Stimulated activated CD8-positive, alpha-beta memory T cell treated with anti-CD3 and anti-CD28 coated beads, Interleukin-4, amount 100 ng/mL, for 48 hours (primary cell): ENCODE results near the gene ARHGAP18.
A peak's percentile ranks its signal among the peaks of the same experiment; 100 is the strongest.
"Not testable (repeated sequence)": the region's sequence is repeated elsewhere in the genome, so short reads cannot be mapped to it uniquely, and the experiment has no call there.

Source experiments
- DNase-seq: peaks from one replicate; pipeline ENCODE4 v3.0.0-alpha.2; 2020

The ARHGAP18 gene

GRCh38 chr6:129607581-129608186, 102.3 kb downstream of the ARHGAP18 start:
- DNase-seq, result no peak

GRCh38 chr6:129606664-129607063, 103.3 kb downstream of the ARHGAP18 start:
- DNase-seq, result no peak

- DNase-seq, result no peak
Observed at GRCh38 chr6:129605967-129606366, 104.0 kb downstream of the ARHGAP18 start.

GRCh38 chr6:129605095-129605494, 104.9 kb downstream of the ARHGAP18 start:
- DNase-seq, result no peak

- DNase-seq, result no peak
Observed at GRCh38 chr6:129604321-129604720, 105.7 kb downstream of the ARHGAP18 start.

- no peak for DNase-seq
Observed at GRCh38 chr6:129603741-129604140, 106.2 kb downstream of the ARHGAP18 start.

GRCh38 chr6:129601323-129601722, 108.7 kb downstream of the ARHGAP18 start:
- DNase-seq, result no peak

- no peak for DNase-seq
Observed at GRCh38 chr6:129599467-129599866, 110.5 kb downstream of the ARHGAP18 start.

- no peak for DNase-seq
Observed at GRCh38 chr6:129598244-129599187, 111.5 kb downstream of the ARHGAP18 start.

- no peak for DNase-seq
Observed at GRCh38 chr6:129597023-129597713, 112.8 kb downstream of the ARHGAP18 start.

GRCh38 chr6:129596522-129596921, 113.5 kb downstream of the ARHGAP18 start:
- no peak for DNase-seq

- no peak for DNase-seq
Observed at GRCh38 chr6:129593233-129593564, 116.8 kb downstream of the ARHGAP18 start.

GRCh38 chr6:129592516-129593232, 117.3 kb downstream of the ARHGAP18 start:
- peak; percentile 42 for DNase-seq

- DNase-seq, result no peak
Observed at GRCh38 chr6:129590408-129591022, 119.5 kb downstream of the ARHGAP18 start.

GRCh38 chr6:129586815-129587214, 123.2 kb downstream of the ARHGAP18 start:
- DNase-seq, result no peak

GRCh38 chr6:129583866-129584265, 126.1 kb downstream of the ARHGAP18 start:
- no peak for DNase-seq

- no peak for DNase-seq
Observed at GRCh38 chr6:129578315-129578714, 131.7 kb downstream of the ARHGAP18 start.

GRCh38 chr6:129577691-129578090, 132.3 kb downstream of the ARHGAP18 start:
- DNase-seq, result no peak

- no peak for DNase-seq
Observed at GRCh38 chr6:129576456-129576855, 133.5 kb downstream of the ARHGAP18 start.

GRCh38 chr6:129575378-129576118, 134.4 kb downstream of the ARHGAP18 start:
- no peak for DNase-seq

GRCh38 chr6:129574605-129575004, 135.4 kb downstream of the ARHGAP18 start:
- DNase-seq, result not testable (repeated sequence)

GRCh38 chr6:129570929-129571328, 139.0 kb downstream of the ARHGAP18 start:
- not testable (repeated sequence) for DNase-seq
